ENCODE measurements around the gene LTO1.

The LTO1 gene

DNA sequence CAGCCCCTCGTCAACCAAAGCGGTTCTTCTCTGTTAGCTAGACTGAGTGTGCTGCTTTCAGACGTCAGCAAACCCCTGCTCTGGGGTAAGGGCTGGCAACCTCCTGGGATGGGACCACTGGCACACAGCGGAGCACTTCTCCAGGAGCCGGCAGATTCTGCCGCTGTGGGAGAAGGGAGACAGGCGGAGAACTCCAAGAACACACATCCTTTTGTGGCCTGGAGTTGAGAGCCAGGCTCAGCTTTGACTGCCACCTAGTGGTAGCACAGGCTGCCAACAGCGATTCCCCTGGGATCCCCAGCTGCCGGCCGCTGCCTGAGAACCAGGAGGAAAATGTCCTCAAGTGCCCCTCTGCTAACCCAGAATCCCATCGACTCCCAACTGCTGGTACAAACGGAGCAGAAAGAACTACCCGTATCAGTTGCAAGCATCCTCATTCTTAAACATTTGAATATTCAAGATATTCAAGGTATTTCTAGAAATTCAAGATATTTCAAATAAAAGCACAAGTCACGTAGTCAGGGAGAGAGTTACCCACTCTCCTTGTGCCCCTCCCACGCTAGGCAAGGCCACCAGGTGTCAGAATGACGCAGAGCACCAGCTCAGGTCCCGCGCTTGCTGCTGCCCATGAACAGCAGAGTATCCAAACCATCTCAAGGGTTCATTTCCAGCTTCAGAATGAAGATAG is 4.9 kb downstream of the LTO1 start:
- TF ChIP-seq POLR2A (IDR thresholded peaks at IDR 0.05; ENCODE audit: low read depth, low read length) (peak; percentile 36; the same call in 1 of the 2 replicates), POLR2AphosphoS5 (IDR thresholded peaks at IDR 0.05; ENCODE audit: low read depth, low read length) (0 out of 2 replicates have a peak, but pooled peaks have one; percentile 44), TAF1 (IDR thresholded peaks at IDR 0.05; ENCODE audit: borderline replicate concordance, low read depth, low read length) (no peak)
- FAIRE-seq (peak; percentile 90), DNase-seq (ENCODE audit: insufficient read length) (peak; percentile 79)

DNA sequence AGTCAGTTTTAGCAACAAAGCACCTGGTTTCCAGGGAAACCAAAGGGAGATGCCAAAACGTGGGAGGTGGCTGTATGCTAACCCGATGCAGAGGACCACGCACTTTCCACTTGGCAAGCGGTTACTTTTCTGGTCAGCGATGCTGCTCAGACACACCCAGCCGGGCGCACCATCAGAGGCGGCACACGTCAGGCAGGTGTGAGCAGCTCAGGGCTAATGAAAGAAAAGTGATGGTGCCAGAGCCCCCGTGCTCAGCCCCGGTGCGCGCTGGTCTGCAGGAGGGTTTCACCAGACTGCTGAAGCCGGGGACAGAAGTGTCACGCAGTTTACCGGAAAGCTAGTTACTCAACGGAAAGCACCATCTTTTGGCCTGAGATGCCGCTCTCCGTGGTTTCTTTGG is 5.7 kb downstream of the LTO1 start:
- DNase-seq (ENCODE audit: insufficient read length) (no peak), FAIRE-seq (no peak)
- no peak for TF ChIP-seq TAF1 (IDR thresholded peaks at IDR 0.05; ENCODE audit: borderline replicate concordance, low read depth, low read length)
- no peak for TF ChIP-seq POLR2A (IDR thresholded peaks at IDR 0.05; ENCODE audit: low read depth, low read length)
- TF ChIP-seq POLR2AphosphoS5 (IDR thresholded peaks at IDR 0.05; ENCODE audit: low read depth, low read length), result no peak

DNA sequence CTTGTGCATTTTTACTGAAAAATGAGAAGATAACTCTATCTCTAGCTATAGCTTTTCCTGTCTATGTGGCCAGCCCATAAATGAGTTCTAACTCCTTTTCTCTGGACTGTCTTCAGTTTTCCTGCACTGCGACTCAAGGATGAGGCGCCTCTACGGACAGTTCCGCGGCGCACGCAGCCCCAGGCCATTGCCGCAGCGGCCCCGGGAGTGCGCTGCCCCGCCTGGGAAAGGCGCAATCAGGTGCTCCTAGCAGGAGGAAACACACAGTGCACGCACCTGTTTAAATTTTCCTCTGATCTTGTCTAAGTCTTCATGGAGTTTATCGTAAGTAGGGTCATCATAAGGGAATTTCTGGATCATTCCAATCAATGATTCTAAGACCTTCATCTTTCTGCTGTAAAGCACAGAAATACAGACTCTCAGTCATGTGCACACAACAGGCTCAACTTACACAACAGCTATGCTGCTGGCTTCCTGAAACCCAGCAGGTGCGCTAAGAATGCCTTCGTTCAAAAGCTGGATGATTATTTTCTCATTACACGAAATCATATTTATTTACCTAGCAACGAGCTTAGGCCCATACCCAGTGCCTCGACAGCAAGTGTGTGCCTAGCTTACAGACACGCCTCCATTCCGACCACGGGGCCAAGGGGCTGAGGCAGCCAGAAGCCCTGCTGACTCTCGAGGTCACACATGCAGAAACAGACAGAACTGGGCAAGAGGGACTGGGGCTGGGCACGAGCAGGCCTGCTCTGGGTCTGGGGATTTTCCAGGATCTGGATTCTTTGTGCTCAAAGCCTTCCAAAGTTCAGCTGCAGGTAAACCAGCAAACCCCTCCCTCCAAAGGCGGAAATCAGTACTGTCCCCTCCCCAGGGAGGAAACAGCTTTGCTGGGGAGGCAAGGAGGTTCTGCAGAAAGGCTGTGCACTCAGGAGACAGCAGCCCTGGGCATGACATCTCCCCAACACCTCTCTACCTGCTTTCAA is 7.2 kb downstream of the LTO1 start:
- DNase-seq (ENCODE audit: insufficient read length) (no peak), FAIRE-seq (no peak)
- TF ChIP-seq POLR2A (IDR thresholded peaks at IDR 0.05; ENCODE audit: low read depth, low read length) (peak; percentile 43; the same call in 1 of the 2 replicates), TAF1 (IDR thresholded peaks at IDR 0.05; ENCODE audit: borderline replicate concordance, low read depth, low read length) (no peak)

DNA sequence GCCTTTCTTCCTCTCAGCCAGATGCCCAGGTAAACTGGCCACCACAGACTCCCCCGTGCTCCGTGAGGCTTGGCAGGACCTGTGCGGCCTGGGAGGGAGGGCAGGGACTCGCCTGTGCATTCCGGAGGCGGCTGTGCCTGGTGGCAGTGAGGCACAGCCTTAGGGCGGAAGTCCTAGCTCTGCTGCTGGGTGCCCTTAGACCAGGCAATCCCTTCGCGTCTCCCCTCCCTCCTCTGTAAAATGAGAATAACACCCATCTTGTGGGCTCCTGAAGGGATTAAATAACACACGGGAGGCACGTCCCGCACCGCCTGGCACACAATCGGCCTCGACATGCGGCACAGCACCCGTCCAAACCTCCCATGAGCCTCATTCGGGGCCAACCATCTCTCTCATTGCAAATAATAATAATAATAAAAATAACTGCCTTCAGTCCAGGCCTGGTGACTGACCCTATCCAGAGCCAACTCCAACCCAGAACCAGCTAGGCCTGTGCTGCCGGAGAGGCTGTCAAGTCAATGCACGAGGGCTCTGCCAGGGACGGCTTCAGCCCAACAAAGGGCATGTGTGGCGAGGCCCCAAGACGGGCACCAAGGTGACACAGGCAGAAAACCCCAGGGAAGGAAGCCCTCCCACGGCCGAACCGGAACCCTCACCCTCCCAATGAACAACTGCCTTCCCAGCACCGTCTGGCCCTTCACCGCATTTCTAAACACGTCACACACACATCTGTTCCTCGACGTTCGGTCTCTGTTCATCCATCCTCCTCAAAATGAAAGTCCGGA is 8.2 kb downstream of the LTO1 start:
- no peak for TF ChIP-seq POLR2A (IDR thresholded peaks at IDR 0.05; ENCODE audit: low read depth, low read length)
- no peak for TF ChIP-seq POLR2AphosphoS5 (IDR thresholded peaks at IDR 0.05; ENCODE audit: low read depth, low read length)
- no peak for TF ChIP-seq TAF1 (IDR thresholded peaks at IDR 0.05; ENCODE audit: borderline replicate concordance, low read depth, low read length)
- FAIRE-seq (no peak), DNase-seq (ENCODE audit: insufficient read length) (no peak)

DNA sequence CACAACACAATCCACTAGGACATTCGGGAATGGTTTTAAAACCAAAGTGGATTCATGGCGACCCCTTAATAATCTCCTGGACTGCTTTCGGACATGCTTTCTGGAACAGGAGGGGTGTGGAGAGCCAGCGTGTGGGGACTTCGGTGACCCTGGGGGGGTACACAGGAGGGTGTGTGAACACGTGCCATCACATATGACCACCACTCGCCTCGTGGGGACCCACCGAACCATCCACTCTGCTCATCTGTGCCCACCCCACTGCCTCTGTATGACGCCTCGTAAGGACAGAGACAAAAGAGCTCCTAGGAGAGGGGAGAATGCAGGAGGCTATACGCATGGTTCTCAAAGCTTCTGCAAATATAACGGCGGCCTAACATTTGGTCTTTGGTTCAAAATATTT is 8.9 kb downstream of the LTO1 start:
- no peak for FAIRE-seq

DNA sequence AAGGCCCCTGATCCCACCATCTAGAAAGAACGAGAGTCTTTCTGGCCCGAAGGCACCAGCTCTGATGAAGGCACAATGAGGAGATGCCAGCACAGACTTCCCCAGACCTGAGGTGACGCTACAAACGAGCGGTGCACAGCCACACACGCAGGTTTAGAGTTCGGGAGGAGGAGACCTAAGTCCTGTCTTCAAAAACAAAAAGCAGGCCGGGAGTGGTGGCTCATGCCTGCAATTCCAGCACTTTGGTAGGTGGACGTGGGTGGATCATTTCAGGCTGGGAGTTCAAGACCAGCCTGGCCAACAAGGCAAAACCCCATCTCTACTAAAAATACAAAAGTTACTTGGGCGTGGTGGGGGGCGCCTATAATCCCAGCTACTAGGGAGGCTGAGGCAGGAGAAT is 9.5 kb downstream of the LTO1 start:
- TF ChIP-seq POLR2AphosphoS5 (IDR thresholded peaks at IDR 0.05; ENCODE audit: low read depth, low read length), result no peak
- no peak for FAIRE-seq
- DNase-seq (ENCODE audit: insufficient read length), result no peak

More for the DNA sequence above, 8.9 kb downstream of the LTO1 start:
- TF ChIP-seq POLR2A (IDR thresholded peaks at IDR 0.05; ENCODE audit: low read depth, low read length), result no peak
- no peak for TF ChIP-seq TAF1 (IDR thresholded peaks at IDR 0.05; ENCODE audit: borderline replicate concordance, low read depth, low read length)
- TF ChIP-seq POLR2AphosphoS5 (IDR thresholded peaks at IDR 0.05; ENCODE audit: low read depth, low read length), result no peak
- no peak for DNase-seq (ENCODE audit: insufficient read length)

DNA sequence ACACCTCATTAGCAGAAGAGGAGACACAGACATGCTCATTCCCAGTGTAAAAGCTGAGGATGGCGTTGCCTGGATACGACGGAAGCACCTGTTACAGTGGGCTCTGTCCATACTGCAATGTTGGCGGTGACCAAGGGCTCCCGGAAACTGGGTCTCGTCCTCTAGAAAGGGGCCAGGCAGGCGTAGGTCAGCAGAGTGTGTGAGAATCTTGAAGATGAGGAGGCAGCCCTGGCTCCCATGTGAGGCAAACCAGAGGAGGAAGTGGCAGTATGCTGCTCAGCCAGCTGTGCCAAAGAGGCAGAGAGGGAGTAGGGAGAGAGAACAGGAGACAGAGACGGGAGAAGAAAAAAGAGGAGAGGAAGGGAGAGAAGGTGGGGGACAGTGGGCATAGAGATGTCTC is 10.3 kb downstream of the LTO1 start:
- no peak for TF ChIP-seq POLR2A (IDR thresholded peaks at IDR 0.05; ENCODE audit: low read depth, low read length)
- TF ChIP-seq TAF1 (IDR thresholded peaks at IDR 0.05; ENCODE audit: borderline replicate concordance, low read depth, low read length), result no peak
- no peak for TF ChIP-seq POLR2AphosphoS5 (IDR thresholded peaks at IDR 0.05; ENCODE audit: low read depth, low read length)

DNA sequence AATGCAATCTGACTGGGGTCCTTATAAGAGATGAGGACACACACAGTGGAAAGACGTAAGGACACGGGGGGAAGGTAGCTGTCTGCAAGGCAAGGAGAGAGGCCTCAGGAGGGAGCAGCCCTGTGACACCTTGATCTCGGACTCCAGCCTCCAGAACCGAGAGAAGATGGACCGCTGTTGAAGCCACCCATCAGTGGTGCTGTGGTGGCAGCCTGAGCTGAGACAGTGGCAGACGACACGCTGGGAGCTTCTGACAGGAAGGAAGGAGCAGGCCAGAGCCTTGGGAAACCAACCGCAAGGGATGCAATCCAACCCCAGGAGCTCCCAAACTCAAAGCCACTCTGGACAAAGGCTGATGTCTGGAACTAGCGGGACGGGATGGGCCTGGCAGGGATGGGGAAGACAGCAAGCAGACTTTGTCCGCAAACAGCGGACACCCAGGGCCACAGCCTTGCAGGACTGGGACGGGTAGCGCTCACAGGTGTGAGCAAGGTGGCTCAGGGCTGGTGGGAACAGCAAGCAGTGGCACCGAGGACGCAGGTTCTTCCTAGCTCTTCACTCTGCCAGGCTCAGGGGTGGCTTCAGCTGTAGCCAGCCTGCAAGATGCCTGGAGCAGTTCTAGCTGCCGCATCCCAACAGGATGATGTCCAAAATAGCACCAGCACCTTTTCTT is 10.9 kb downstream of the LTO1 start:
- DNase-seq (ENCODE audit: insufficient read length), result no peak
- no peak for TF ChIP-seq POLR2AphosphoS5 (IDR thresholded peaks at IDR 0.05; ENCODE audit: low read depth, low read length)
- TF ChIP-seq TAF1 (IDR thresholded peaks at IDR 0.05; ENCODE audit: borderline replicate concordance, low read depth, low read length), result no peak
- no peak for TF ChIP-seq POLR2A (IDR thresholded peaks at IDR 0.05; ENCODE audit: low read depth, low read length)
- FAIRE-seq, result no peak

More for the DNA sequence above, 10.3 kb downstream of the LTO1 start:
- no peak for FAIRE-seq
- no peak for DNase-seq (ENCODE audit: insufficient read length)

DNA sequence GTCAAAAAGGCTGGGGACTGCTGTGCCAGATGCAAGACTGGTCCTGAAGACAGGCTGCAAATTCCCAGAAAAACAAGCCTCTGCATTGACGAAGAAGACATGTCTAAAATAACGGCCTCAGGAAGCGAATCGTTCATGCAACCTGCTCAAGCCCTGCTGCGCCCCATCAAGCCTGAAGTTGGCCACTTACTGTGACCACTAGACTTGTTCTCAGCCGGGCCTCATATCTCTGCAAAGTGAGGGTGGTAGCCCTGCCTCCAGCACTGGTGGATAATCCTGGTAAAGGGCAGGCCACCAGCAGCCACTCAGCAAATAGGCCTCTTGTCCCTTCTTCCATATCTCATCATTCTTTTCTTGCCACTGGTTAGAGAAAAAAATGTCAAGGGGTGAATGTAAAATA is 11.8 kb downstream of the LTO1 start:
- DNase-seq (ENCODE audit: insufficient read length) (no peak), FAIRE-seq (no peak)
- TF ChIP-seq TAF1 (IDR thresholded peaks at IDR 0.05; ENCODE audit: borderline replicate concordance, low read depth, low read length), result no peak
- TF ChIP-seq POLR2A (IDR thresholded peaks at IDR 0.05; ENCODE audit: low read depth, low read length), result no peak
- TF ChIP-seq POLR2AphosphoS5 (IDR thresholded peaks at IDR 0.05; ENCODE audit: low read depth, low read length), result no peak

DNA sequence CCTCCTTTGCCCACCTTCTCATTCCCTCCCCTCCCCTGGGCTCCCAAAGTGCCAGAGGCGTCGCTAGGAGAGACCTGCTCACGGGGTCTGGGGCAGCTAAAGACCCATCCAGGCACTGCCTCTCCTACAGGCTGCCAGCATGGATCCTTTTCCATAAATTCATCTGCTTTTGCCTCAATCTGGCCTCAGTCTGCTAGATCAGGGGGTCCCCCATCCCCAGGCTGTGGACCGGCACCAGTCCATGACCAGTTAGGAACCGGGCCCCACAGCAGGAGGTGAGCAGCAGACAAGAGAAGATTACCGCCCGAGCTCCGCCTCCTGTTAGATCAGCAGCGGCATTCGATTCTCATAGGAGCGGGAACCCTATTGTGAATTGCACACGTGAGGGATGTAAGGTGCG is 12.3 kb downstream of the LTO1 start:
- FAIRE-seq, result no peak
- TF ChIP-seq POLR2AphosphoS5 (IDR thresholded peaks at IDR 0.05; ENCODE audit: low read depth, low read length), result no peak
- TF ChIP-seq TAF1 (IDR thresholded peaks at IDR 0.05; ENCODE audit: borderline replicate concordance, low read depth, low read length), result no peak
- TF ChIP-seq POLR2A (IDR thresholded peaks at IDR 0.05; ENCODE audit: low read depth, low read length), result no peak
- DNase-seq (ENCODE audit: insufficient read length), result no peak

Measured in GM12892 (cell line).